ENCODE results near the gene FHIT.

DNA sequence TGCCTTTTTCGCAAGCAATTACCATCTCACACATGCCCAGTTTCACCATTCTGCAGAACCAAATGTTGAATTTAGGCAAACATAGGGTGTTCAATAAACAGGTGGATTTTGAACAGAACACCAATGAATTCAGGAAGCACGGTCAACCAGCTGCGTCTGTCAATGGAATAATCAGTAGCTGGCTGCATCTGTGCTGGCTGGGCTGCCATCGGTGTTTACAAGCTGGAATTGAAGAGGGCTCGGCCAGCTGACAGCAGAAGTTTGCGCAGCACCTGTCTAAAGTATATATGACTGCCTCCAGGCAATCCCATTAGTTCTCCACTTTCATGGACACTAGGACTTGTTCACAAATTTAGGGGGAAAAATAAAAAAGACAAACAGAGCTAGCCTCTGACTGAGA is 1205.0 kb downstream of the FHIT start:
- TF ChIP-seq, protein P1, sequence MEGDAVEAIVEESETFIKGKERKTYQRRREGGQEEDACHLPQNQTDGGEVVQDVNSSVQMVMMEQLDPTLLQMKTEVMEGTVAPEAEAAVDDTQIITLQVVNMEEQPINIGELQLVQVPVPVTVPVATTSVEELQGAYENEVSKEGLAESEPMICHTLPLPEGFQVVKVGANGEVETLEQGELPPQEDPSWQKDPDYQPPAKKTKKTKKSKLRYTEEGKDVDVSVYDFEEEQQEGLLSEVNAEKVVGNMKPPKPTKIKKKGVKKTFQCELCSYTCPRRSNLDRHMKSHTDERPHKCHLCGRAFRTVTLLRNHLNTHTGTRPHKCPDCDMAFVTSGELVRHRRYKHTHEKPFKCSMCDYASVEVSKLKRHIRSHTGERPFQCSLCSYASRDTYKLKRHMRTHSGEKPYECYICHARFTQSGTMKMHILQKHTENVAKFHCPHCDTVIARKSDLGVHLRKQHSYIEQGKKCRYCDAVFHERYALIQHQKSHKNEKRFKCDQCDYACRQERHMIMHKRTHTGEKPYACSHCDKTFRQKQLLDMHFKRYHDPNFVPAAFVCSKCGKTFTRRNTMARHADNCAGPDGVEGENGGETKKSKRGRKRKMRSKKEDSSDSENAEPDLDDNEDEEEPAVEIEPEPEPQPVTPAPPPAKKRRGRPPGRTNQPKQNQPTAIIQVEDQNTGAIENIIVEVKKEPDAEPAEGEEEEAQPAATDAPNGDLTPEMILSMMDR (IDR thresholded peaks at IDR 0.05) = no peak
- TF ChIP-seq EZH2 (IDR thresholded peaks at IDR 0.05) = no peak
- no peak for TF ChIP-seq EZH2phosphoT487 (IDR thresholded peaks at IDR 0.05)

Data from neural progenitor cell (in vitro differentiated cells).